Brain microvascular endothelial cell (primary cell): Measurements from ENCODE around the gene TCP11.

Experiments used
- DNase-seq: peaks from one replicate; pipeline ENCODE4 v3.0.0-alpha.2; 2020
- H3K27ac ChIP-seq: fragments of 250-450 bp; sonication (Bioruptor Pico); 2 replicates; pipeline ENCODE4 v1.5.1; 2020; ENCODE audit warnings: mild to moderate bottlenecking, moderate library complexity
- H3K27me3 ChIP-seq: fragments of 250-450 bp; sonication (Bioruptor Pico); replicated peaks from 2 replicates; pipeline ENCODE4 v1.5.1; 2020; ENCODE audit warnings: mild to moderate bottlenecking
- H3K36me3 ChIP-seq: fragments of 250-450 bp; sonication (Bioruptor Pico); replicated peaks from 2 replicates; pipeline ENCODE4 v1.5.1; 2020; ENCODE audit warnings: mild to moderate bottlenecking
- H3K4me3 ChIP-seq: 2 replicates; pipeline ENCODE4 v1.5.1; 2011; ENCODE audit warnings: low read depth, mild to moderate bottlenecking, control low read depth, low read length, moderate library complexity
- CTCF ChIP-seq: IDR thresholded peaks from 2 replicates; pipeline ENCODE4 v1.5.1; 2011; ENCODE audit warnings: low read depth, mild to moderate bottlenecking, moderate library complexity, low read length, control low read depth, inconsistent platforms; ENCODE audit errors: missing control alignments
- in situ Hi-C: cut with HindIII; loops from 2 replicates; pipeline ENCODE4 v1.10.0; 2017; ENCODE audit warnings: low sequenced_read_pairs, low pct_ligation_motif_present

Gene TCP11

GRCh38 chr6:35165630-35166071, 24.5 kb upstream of the TCP11 start:
- Histone ChIP-seq H3K27me3 (no peaks in the 10 kb centered on the region), H3K27ac (no peak overlapping the region), H3K36me3 (no peaks in the 10 kb centered on the region), H3K4me3 (no peak overlapping the region)
- in situ Hi-C loops = no loop called here
- TF ChIP-seq CTCF = no peak
- DNase-seq = no peak

GRCh38 chr6:35164868-35165267, 23.7 kb upstream of the TCP11 start:
- no peaks in the 10 kb centered on the region for H3K36me3 ChIP-seq
- in situ Hi-C loops = no loop called here
- DNase-seq = no peak
- H3K27me3 ChIP-seq = no peaks in the 10 kb centered on the region
- no peak for TF ChIP-seq CTCF
- no peak overlapping the region for H3K4me3 ChIP-seq
- no peak overlapping the region for H3K27ac ChIP-seq

- TF ChIP-seq CTCF = no peak
- DNase-seq = no peak
- H3K27me3 ChIP-seq = no peaks in the 10 kb centered on the region
- in situ Hi-C loops = no loop called here
- no peak overlapping the region for H3K27ac ChIP-seq
- no peak overlapping the region for H3K4me3 ChIP-seq
- no peaks in the 10 kb centered on the region for H3K36me3 ChIP-seq
Measured at GRCh38 chr6:35164277-35164676, 23.1 kb upstream of the TCP11 start.

- DNase-seq = no peak
- no peaks in the 10 kb centered on the region for H3K36me3 ChIP-seq
- no peaks in the 10 kb centered on the region for H3K27me3 ChIP-seq
- no peak overlapping the region for H3K4me3 ChIP-seq
- no peak overlapping the region for H3K27ac ChIP-seq
- TF ChIP-seq CTCF = no peak
- in situ Hi-C loops = no loop called here
Measured at GRCh38 chr6:35163836-35164235, 22.7 kb upstream of the TCP11 start.

GRCh38 chr6:35161776-35162607, 20.9 kb upstream of the TCP11 start:
- TF ChIP-seq CTCF = no peak
- DNase-seq = no peak
- in situ Hi-C loops = no loop called here
- no peak overlapping the region for H3K27ac ChIP-seq
- no peaks in the 10 kb centered on the region for H3K27me3 ChIP-seq
- no peaks in the 10 kb centered on the region for H3K36me3 ChIP-seq
- no peak overlapping the region for H3K4me3 ChIP-seq

- in situ Hi-C loops = no loop called here
- H3K27me3 ChIP-seq = no peaks in the 10 kb centered on the region
- H3K27ac ChIP-seq = no peak overlapping the region
- no peak for DNase-seq
- no peak for TF ChIP-seq CTCF
- no peak overlapping the region for H3K4me3 ChIP-seq
- H3K36me3 ChIP-seq = no peaks in the 10 kb centered on the region
Measured at GRCh38 chr6:35161266-35161665, 20.1 kb upstream of the TCP11 start.
